Right lobe of liver (tissue), 6 donors: ENCODE measurements around the gene TBCD. TPM values are rescaled to one million over a fixed set of nuclear protein-coding genes. Genes with fewer than 3 reads are reported as not detected.

Experiments used
- ATAC-seq, 4 donors: fragments of 200-7000 bp; cut with Tn5 transposase; one replicate each; pipeline ENCODE4 v1.9.1; 2020; ENCODE audit warnings: mild to moderate bottlenecking in 4 of 4, moderate library complexity in 4 of 4
- DNase-seq, 3 donors: peaks; one replicate each; pipeline ENCODE4 v3.0.0-alpha.2; 2020
- H3K27ac ChIP-seq, 3 donors: fragments of 200-600 bp; one replicate each; pipeline ENCODE4 v1.8.0; 2022
- H3K27me3 ChIP-seq, 2 donors: fragments of 200-600 bp; one replicate each; pipeline ENCODE4 v1.8.0; 2022
- H3K36me3 ChIP-seq, 4 donors: fragments of 200-600 bp; sonication (generic) in 1 of 4; one replicate each; pipeline versions ENCODE4 v1.5.1 to v1.8.0; 2017 to 2022; ENCODE audit warnings: control low read depth in 1 of 4
- H3K4me1 ChIP-seq, 4 donors: fragments of 200-600 bp; sonication (generic) in 1 of 4; one replicate each; pipeline versions ENCODE4 v1.5.1 to v1.8.0; 2017 to 2022; ENCODE audit warnings: control low read depth in 1 of 4
- H3K4me3 ChIP-seq, 3 donors: fragments of 200-600 bp; one replicate each; pipeline ENCODE4 v1.8.0; 2022
- H3K9me3 ChIP-seq, 4 donors: fragments of 200-600 bp; sonication (generic) in 1 of 4; one replicate each; pipeline versions ENCODE4 v1.5.1 to v1.8.0; 2017 to 2022; ENCODE audit warnings: control low read depth in 1 of 4
- CTCF ChIP-seq, 4 donors: fragments of 200-600 bp in 3 of 4; fragments of 450-650 bp in 1 of 4; IDR thresholded peaks; one replicate each; pipeline versions ENCODE4 v1.5.1 to v1.8.0; 2016 to 2022; ENCODE audit warnings: antibody characterized with exemption in 4 of 4, mild to moderate bottlenecking in 2 of 4
- POLR2A ChIP-seq: fragments of 450-650 bp; IDR thresholded peaks from one replicate; pipeline ENCODE4 v1.6.1; 2017; ENCODE audit warnings: antibody characterized with exemption, mild to moderate bottlenecking
- WGBS: methylation state at CpG from one replicate; pipeline ENCODE4 v1.1.6; 2018; ENCODE audit warnings: low coverage, low lambda C conversion rate; ENCODE audit not compliant: insufficient coverage; ENCODE audit errors: missing lambda C conversion rate; 5-methylcytosine and 5-hydroxymethylcytosine counted together
- intact Hi-C, 2 donors: fragments of 100-400 bp; cut with DNase I; formaldehyde crosslinking; loops; one replicate each; pipeline versions ENCODE4 v1.11.2 to v1.14.1; 2022
- total RNA-seq, 6 experiments: library from RNA; depleted of rRNA in 2 of 6; stranded (reverse); fragments of >200 nt in 2 of 6; fragmentation: NEBNext Ultra II Directional in 3 of 6; extraction: Animal tissue kit (Norgen Biotek cat#: 25700) in 3 of 6; gene quantifications; one replicate each; pipeline versions ENCODE4 v1.1.0 to v1.2.4, GENCODE V29; 2016 to 2023
- donor health status: DM: no; HTN: yes; CAD: no.
- donor health status: DM: no; HTN: no; CAD: no.
- donor health status: DM: no; HTN: no; CAD: no.
- donor health status: DM: no; HTN: yes; CAD: no.
- donor health status: DM: no; HTN: yes; CAD: no.

The TBCD gene
- total RNA-seq, 6 experiments from 2014 or later, result 28.0 to 55.7 (median 41.3) TPM

GRCh38 chr17:82840431-82840831, 88.6 kb downstream of the TBCD start:
- Histone ChIP-seq H3K27me3 (no peaks in the 10 kb centered on the region), H3K4me3 (no peak overlapping the region), H3K4me1 (peaks cover 0 to 28% (median 10%) of the 10 kb centered on the region in 4 donors), H3K9me3 (no peaks in the 10 kb centered on the region), H3K27ac (no peak overlapping the region), H3K36me3 (no peaks in the 10 kb centered on the region)
- ATAC-seq, result no peak
- intact Hi-C loops, result no loop called here
- TF ChIP-seq CTCF (IDR thresholded peaks at IDR 0.05) (no peak), POLR2A (no peak)
- DNase-seq, result peak in 1 of 3 donors; percentile 14
- WGBS, result 88% methylated on average over 3 of the region's 12 CpGs

- WGBS, result 92% methylated on average over 5 of the region's 16 CpGs
- no peak for ATAC-seq
- H3K27me3 ChIP-seq, result no peaks in the 10 kb centered on the region
- no peaks in the 10 kb centered on the region for H3K9me3 ChIP-seq
- peaks cover 0 to 18% (median 6%) of the 10 kb centered on the region in 4 donors for H3K4me1 ChIP-seq
- TF ChIP-seq CTCF (IDR thresholded peaks at IDR 0.05) (no peak), POLR2A (no peak)
- intact Hi-C loops, result no loop called here
- H3K27ac ChIP-seq, result no peak overlapping the region
- H3K4me3 ChIP-seq, result no peak overlapping the region
- H3K36me3 ChIP-seq, result no peaks in the 10 kb centered on the region
- DNase-seq, result peak in 1 of 3 donors; percentile 12
These were observed 90.2 kb downstream of the TBCD start for GRCh38 chr17:82841921-82842596.

GRCh38 chr17:82843904-82844680, 92.2 kb downstream of the TBCD start:
- no peaks in the 10 kb centered on the region for H3K4me1 ChIP-seq
- intact Hi-C loops, result no loop called here
- TF ChIP-seq CTCF (IDR thresholded peaks at IDR 0.05) (no peak), POLR2A (no peak)
- ATAC-seq (no peak), DNase-seq (peak in 1 of 3 donors; percentile 13)
- no peaks in the 10 kb centered on the region for H3K9me3 ChIP-seq
- H3K27me3 ChIP-seq, result no peaks in the 10 kb centered on the region
- WGBS, result 55% methylated on average over 2 of the region's 7 CpGs
- H3K36me3 ChIP-seq, result no peaks in the 10 kb centered on the region
- no peak overlapping the region for H3K4me3 ChIP-seq
- H3K27ac ChIP-seq, result no peak overlapping the region

- TF ChIP-seq POLR2A (no peak), CTCF (IDR thresholded peaks at IDR 0.05) (no peak)
- Histone ChIP-seq H3K36me3 (no peaks in the 10 kb centered on the region), H3K27ac (no peak overlapping the region), H3K27me3 (no peaks in the 10 kb centered on the region), H3K9me3 (no peaks in the 10 kb centered on the region), H3K4me3 (peak overlapping the region in 1 of 3 donors; percentile 13), H3K4me1 (no peaks in the 10 kb centered on the region)
- ATAC-seq (no peak), DNase-seq (peak in 1 of 3 donors; percentile 24)
- intact Hi-C loops, result no loop called here
- WGBS, result 92% methylated on average over 4 of the region's 11 CpGs
These were observed 92.9 kb downstream of the TBCD start for GRCh38 chr17:82844796-82845162.
